ENCODE results near the gene PIBF1.
"Not testable (repeated sequence)": the region's sequence is repeated elsewhere in the genome, so short reads cannot be mapped to it uniquely, and the experiment has no call there.

The PIBF1 gene

GRCh38 chr13:73001971-73002370 lies 220.0 kb downstream of the PIBF1 start:
- no peak for DNase-seq (ENCODE audit: low read depth in 2 of 2)

- DNase-seq (ENCODE audit: low read depth in 2 of 2) = no peak
Measured at GRCh38 chr13:73011751-73012150, 229.8 kb downstream of the PIBF1 start.

GRCh38 chr13:73015805-73016204 lies 233.9 kb downstream of the PIBF1 start:
- DNase-seq (ENCODE audit: low read depth in 2 of 2) = no peak

GRCh38 chr13:73018336-73018735 lies 236.4 kb downstream of the PIBF1 start:
- no peak for DNase-seq (ENCODE audit: low read depth in 2 of 2)

GRCh38 chr13:73025217-73026012 lies 243.5 kb downstream of the PIBF1 start:
- DNase-seq (ENCODE audit: low read depth in 2 of 2) = no peak

GRCh38 chr13:73034901-73035300 lies 253.0 kb downstream of the PIBF1 start:
- DNase-seq (ENCODE audit: low read depth in 2 of 2) = no peak

- DNase-seq (ENCODE audit: low read depth in 2 of 2) = no peak
Measured at GRCh38 chr13:73035660-73036059, 253.7 kb downstream of the PIBF1 start.

GRCh38 chr13:73036566-73036965 lies 254.6 kb downstream of the PIBF1 start:
- no peak for DNase-seq (ENCODE audit: low read depth in 2 of 2)

- DNase-seq (ENCODE audit: low read depth in 2 of 2) = no peak
Measured at GRCh38 chr13:73038064-73038463, 256.1 kb downstream of the PIBF1 start.

GRCh38 chr13:73039201-73040108 lies 257.5 kb downstream of the PIBF1 start:
- DNase-seq (ENCODE audit: low read depth in 2 of 2) = no peak

GRCh38 chr13:73040484-73040883 lies 258.6 kb downstream of the PIBF1 start:
- no peak for DNase-seq (ENCODE audit: low read depth in 2 of 2)

GRCh38 chr13:73040968-73041596 lies 259.1 kb downstream of the PIBF1 start:
- DNase-seq (ENCODE audit: low read depth in 2 of 2) = no peak

GRCh38 chr13:73045031-73045430 lies 263.1 kb downstream of the PIBF1 start:
- DNase-seq (ENCODE audit: low read depth in 2 of 2) = no peak

GRCh38 chr13:73048615-73049014 lies 266.7 kb downstream of the PIBF1 start:
- not testable (repeated sequence) for DNase-seq (ENCODE audit: low read depth in 2 of 2)

GRCh38 chr13:73054712-73055111 lies 272.8 kb downstream of the PIBF1 start:
- DNase-seq (ENCODE audit: low read depth in 2 of 2) = no peak

- no peak for DNase-seq (ENCODE audit: low read depth in 2 of 2)
Measured at GRCh38 chr13:73055813-73056564, 274.1 kb downstream of the PIBF1 start.

- DNase-seq (ENCODE audit: low read depth in 2 of 2) = no peak
Measured at GRCh38 chr13:73056565-73056962, 274.6 kb downstream of the PIBF1 start.

GRCh38 chr13:73057284-73058063 lies 275.5 kb downstream of the PIBF1 start:
- no peak for DNase-seq (ENCODE audit: low read depth in 2 of 2)

- no peak for DNase-seq (ENCODE audit: low read depth in 2 of 2)
Measured at GRCh38 chr13:73058064-73058313, 276.1 kb downstream of the PIBF1 start.

- DNase-seq (ENCODE audit: low read depth in 2 of 2) = no peak
Measured at GRCh38 chr13:73058432-73058735, 276.5 kb downstream of the PIBF1 start.

- DNase-seq (ENCODE audit: low read depth in 2 of 2) = peak; percentile 84 to 87
Measured at GRCh38 chr13:73058736-73059459, 277.0 kb downstream of the PIBF1 start, which contains the start of gene KLF5. KLF5 (plus strand) TSS chr13:73059005; CDS start chr13:73059328, 323 bp downstream.
